Immature natural killer cell (primary cell): ENCODE results near the gene SURF1. TPM values are rescaled to one million over a fixed set of nuclear protein-coding genes. Genes with fewer than 3 reads are reported as not detected.
A peak's percentile ranks its signal among the peaks of the same experiment; 100 is the strongest.
"Not testable (repeated sequence)": the region's sequence is repeated elsewhere in the genome, so short reads cannot be mapped to it uniquely, and the experiment has no call there.

Source experiments
- DNase-seq, 3 donors: peaks; one replicate each; pipeline ENCODE4 v3.0.0; 2022; ENCODE audit warnings: mixed read lengths in 1 of 3
- H3K27ac Mint-ChIP-seq, 6 donors: one replicate each; pipeline ENCODE4 v1.8.0; 2020; ENCODE audit warnings: mixed read lengths in 6 of 6, mild to moderate bottlenecking in 5 of 6, inconsistent platforms in 4 of 6, moderate library complexity in 3 of 6
- H3K27me3 Mint-ChIP-seq, 3 donors: one replicate each; pipeline ENCODE4 v1.8.0; 2020 to 2021; ENCODE audit warnings: low read depth in 3 of 3, mild to moderate bottlenecking in 3 of 3, mixed read lengths in 3 of 3, moderate library complexity in 3 of 3, inconsistent platforms in 1 of 3
- H3K36me3 Mint-ChIP-seq, 3 donors: one replicate each; pipeline ENCODE4 v1.8.0; 2020; ENCODE audit warnings: mixed read lengths in 3 of 3, inconsistent platforms in 2 of 3, mild to moderate bottlenecking in 2 of 3
- H3K4me1 Mint-ChIP-seq, 2 donors: one replicate each; pipeline ENCODE4 v1.8.0; 2020; ENCODE audit warnings: inconsistent platforms in 2 of 2, mild to moderate bottlenecking in 2 of 2, mixed read lengths in 2 of 2, moderate library complexity in 1 of 2
- H3K4me3 Mint-ChIP-seq, 5 donors: one replicate each; pipeline ENCODE4 v1.8.0; 2020; ENCODE audit warnings: mild to moderate bottlenecking in 5 of 5, mixed read lengths in 5 of 5, inconsistent platforms in 3 of 5, moderate library complexity in 3 of 5
- H3K9me3 Mint-ChIP-seq, 6 donors: one replicate each; pipeline ENCODE4 v1.8.0; 2020; ENCODE audit warnings: mild to moderate bottlenecking in 6 of 6, mixed read lengths in 6 of 6, inconsistent platforms in 4 of 6, moderate library complexity in 3 of 6
- polyA plus RNA-seq, 3 donors: library from polyadenylated mRNA; unstranded; fragments of 300-500 nt; fragmentation: Illumina TruSeq; gene quantifications; one replicate each; pipeline ENCODE4 v1.2.3, GENCODE V29; 2021

Gene SURF1
- polyA plus RNA-seq, 3 donors from 2014 or later, result 104 to 153 (median 131) TPM

- H3K36me3 Mint-ChIP-seq, result no peaks in the 10 kb centered on the region
- no peak for DNase-seq
- no peaks in the 10 kb centered on the region for H3K9me3 Mint-ChIP-seq
- H3K4me3 Mint-ChIP-seq, result peak overlapping the region in 1 of 5 donors; percentile 27
- H3K27ac Mint-ChIP-seq, result no peak overlapping the region
- H3K4me1 Mint-ChIP-seq, result peaks cover 16 to 17% of the 10 kb centered on the region in 2 donors
- peaks cover 0 to 12% (median 7%) of the 10 kb centered on the region in 3 donors for H3K27me3 Mint-ChIP-seq
Observed at GRCh38 chr9:133378408-133378962, 22.2 kb upstream of the SURF1 start.

GRCh38 chr9:133377721-133378216 lies 21.5 kb upstream of the SURF1 start:
- no peak overlapping the region for H3K27ac Mint-ChIP-seq
- DNase-seq, result no peak
- H3K4me1 Mint-ChIP-seq, result peaks cover 22 to 24% of the 10 kb centered on the region in 2 donors
- H3K4me3 Mint-ChIP-seq, result peak overlapping the region in 2 of 5 donors; percentile 77 to 78
- no peaks in the 10 kb centered on the region for H3K9me3 Mint-ChIP-seq
- no peaks in the 10 kb centered on the region for H3K36me3 Mint-ChIP-seq
- H3K27me3 Mint-ChIP-seq, result peaks cover 0 to 12% (median 7%) of the 10 kb centered on the region in 3 donors

GRCh38 chr9:133377280-133377679 lies 21.0 kb upstream of the SURF1 start:
- not testable (repeated sequence) for H3K9me3 Mint-ChIP-seq, H3K36me3 Mint-ChIP-seq, DNase-seq
- H3K4me1 Mint-ChIP-seq, result peaks cover 27 to 29% of the 10 kb centered on the region in 2 donors
- peaks cover 0 to 12% (median 7%) of the 10 kb centered on the region in 3 donors for H3K27me3 Mint-ChIP-seq
- peak overlapping the region; percentile 57 to 78 (median 75) for H3K4me3 Mint-ChIP-seq
- H3K27ac Mint-ChIP-seq, result peak overlapping the region in 2 of 6 donors; percentile 26 to 75

GRCh38 chr9:133375724-133376654 lies 19.7 kb upstream of the SURF1 start, which contains the start of the genes STKLD1 and SURF4:
STKLD1 (plus strand) TSS chr9:133376366; CDS start chr9:133376474, 108 bp downstream.
SURF4 (minus strand) TSS chr9:133376060; CDS start chr9:133375969, 91 bp downstream.
- H3K27me3 Mint-ChIP-seq, result peaks cover 0 to 16% (median 7%) of the 10 kb centered on the region in 3 donors
- no peaks in the 10 kb centered on the region for H3K36me3 Mint-ChIP-seq
- DNase-seq, result peak; percentile 96
- H3K27ac Mint-ChIP-seq, result peak within 1 kb of the TSS; percentile 88 to 99 (median 97)
- H3K9me3 Mint-ChIP-seq, result no peaks in the 10 kb centered on the region
- peaks cover 40 to 42% of the 10 kb centered on the region in 2 donors for H3K4me1 Mint-ChIP-seq
- H3K4me3 Mint-ChIP-seq, result peak within 1 kb of the TSS; percentile 84 to 96 (median 95)

- peak overlapping the region; percentile 88 to 99 (median 97) for H3K27ac Mint-ChIP-seq
- H3K27me3 Mint-ChIP-seq, result peaks cover 0 to 21% (median 7%) of the 10 kb centered on the region in 3 donors
- H3K4me3 Mint-ChIP-seq, result peak overlapping the region; percentile 84 to 96 (median 95)
- H3K36me3 Mint-ChIP-seq, result no peaks in the 10 kb centered on the region
- H3K9me3 Mint-ChIP-seq, result no peaks in the 10 kb centered on the region
- H3K4me1 Mint-ChIP-seq, result peaks cover 48 to 49% of the 10 kb centered on the region in 2 donors
- DNase-seq, result peak in 2 of 3 donors; percentile 20 to 24
Observed at GRCh38 chr9:133375116-133375723, 18.9 kb upstream of the SURF1 start.

GRCh38 chr9:133374612-133375115 lies 18.4 kb upstream of the SURF1 start:
- Mint-ChIP-seq H3K4me3 (peak overlapping the region; percentile 84 to 96 (median 95)), H3K9me3 (no peaks in the 10 kb centered on the region), H3K4me1 (peaks cover 53 to 55% of the 10 kb centered on the region in 2 donors), H3K27ac (peak overlapping the region; percentile 88 to 99 (median 97)), H3K36me3 (no peaks in the 10 kb centered on the region), H3K27me3 (peaks cover 0 to 21% (median 8%) of the 10 kb centered on the region in 3 donors)
- peak; percentile 29 to 58 (median 35) for DNase-seq

GRCh38 chr9:133372144-133372543 lies 15.9 kb upstream of the SURF1 start:
- DNase-seq, result no peak
- H3K4me1 Mint-ChIP-seq, result peaks cover 73 to 74% of the 10 kb centered on the region in 2 donors
- H3K9me3 Mint-ChIP-seq, result no peaks in the 10 kb centered on the region
- H3K36me3 Mint-ChIP-seq, result peaks cover 0 to 4% (median 4%) of the 10 kb centered on the region in 3 donors
- peak overlapping the region; percentile 89 to 98 (median 95) for H3K27ac Mint-ChIP-seq
- H3K4me3 Mint-ChIP-seq, result peak overlapping the region in 4 of 5 donors; percentile 44 to 82 (median 66)
- peaks cover 0 to 19% (median 10%) of the 10 kb centered on the region in 3 donors for H3K27me3 Mint-ChIP-seq

GRCh38 chr9:133371261-133371711 lies 15.0 kb upstream of the SURF1 start:
- peak; percentile 47 to 56 (median 51) for DNase-seq
- H3K9me3 Mint-ChIP-seq, result no peaks in the 10 kb centered on the region
- peak overlapping the region; percentile 89 to 98 (median 95) for H3K27ac Mint-ChIP-seq
- H3K4me3 Mint-ChIP-seq, result peak overlapping the region; percentile 72 to 82 (median 72)
- peaks cover 0 to 4% (median 4%) of the 10 kb centered on the region in 3 donors for H3K36me3 Mint-ChIP-seq
- H3K4me1 Mint-ChIP-seq, result peaks cover 75 to 76% of the 10 kb centered on the region in 2 donors
- H3K27me3 Mint-ChIP-seq, result peaks cover 0 to 16% (median 10%) of the 10 kb centered on the region in 3 donors

GRCh38 chr9:133370685-133371084 lies 14.4 kb upstream of the SURF1 start:
- H3K4me3 Mint-ChIP-seq, result peak overlapping the region; percentile 72 to 82 (median 72)
- peak overlapping the region; percentile 89 to 98 (median 95) for H3K27ac Mint-ChIP-seq
- peaks cover 79 to 82% of the 10 kb centered on the region in 2 donors for H3K4me1 Mint-ChIP-seq
- peaks cover 0 to 16% (median 10%) of the 10 kb centered on the region in 3 donors for H3K27me3 Mint-ChIP-seq
- peaks cover 4 to 8% (median 6%) of the 10 kb centered on the region in 3 donors for H3K36me3 Mint-ChIP-seq
- DNase-seq, result peak; percentile 42 to 50 (median 49)
- H3K9me3 Mint-ChIP-seq, result no peaks in the 10 kb centered on the region

GRCh38 chr9:133369933-133370332 lies 13.6 kb upstream of the SURF1 start:
- Mint-ChIP-seq H3K36me3 (peaks cover 4 to 9% (median 8%) of the 10 kb centered on the region in 3 donors), H3K9me3 (no peaks in the 10 kb centered on the region), H3K4me1 (peaks cover 76 to 80% of the 10 kb centered on the region in 2 donors), H3K27me3 (peaks cover 0 to 13% (median 8%) of the 10 kb centered on the region in 3 donors), H3K27ac (peak overlapping the region; percentile 89 to 98 (median 95)), H3K4me3 (peak overlapping the region; percentile 72 to 82 (median 72))
- no peak for DNase-seq

- H3K4me1 Mint-ChIP-seq, result peaks cover 71 to 75% of the 10 kb centered on the region in 2 donors
- peaks cover 4 to 9% (median 8%) of the 10 kb centered on the region in 3 donors for H3K36me3 Mint-ChIP-seq
- H3K9me3 Mint-ChIP-seq, result no peaks in the 10 kb centered on the region
- H3K27ac Mint-ChIP-seq, result peak overlapping the region; percentile 89 to 98 (median 95)
- no peak for DNase-seq
- H3K4me3 Mint-ChIP-seq, result peak overlapping the region in 4 of 5 donors; percentile 40 to 82 (median 57)
- peaks cover 0 to 8% (median 3%) of the 10 kb centered on the region in 3 donors for H3K27me3 Mint-ChIP-seq
Observed at GRCh38 chr9:133369422-133369821, 13.1 kb upstream of the SURF1 start.

- Mint-ChIP-seq H3K27me3 (peaks cover 0 to 10% (median 4%) of the 10 kb centered on the region in 3 donors), H3K9me3 (no peaks in the 10 kb centered on the region), H3K27ac (peak overlapping the region; percentile 77 to 98 (median 93)), H3K4me3 (peak overlapping the region in 3 of 5 donors; percentile 13 to 82 (median 43)), H3K4me1 (peaks cover 69 to 72% of the 10 kb centered on the region in 2 donors), H3K36me3 (peaks cover 8 to 13% (median 12%) of the 10 kb centered on the region in 3 donors)
- no peak for DNase-seq
Observed at GRCh38 chr9:133368249-133368881, 12.1 kb upstream of the SURF1 start.
